Nephron progenitor cell (in vitro differentiated cells): ENCODE measurements around the gene LTBP2.

Experiments used
- DNase-seq: peaks from one replicate; pipeline ENCODE4 v3.0.0; 2021
- H3K27ac Mint-ChIP-seq: 2 replicates; pipeline ENCODE4 v1.8.0; 2021; ENCODE audit warnings: mild to moderate bottlenecking, moderate library complexity, mixed read lengths
- H3K27me3 Mint-ChIP-seq: 2 replicates; pipeline ENCODE4 v1.8.0; 2021; ENCODE audit warnings: mild to moderate bottlenecking, low read depth, mixed read lengths; ENCODE audit not compliant: poor library complexity
- H3K36me3 Mint-ChIP-seq: 2 replicates; pipeline ENCODE4 v1.8.0; 2021; ENCODE audit warnings: low read depth, mixed read lengths
- H3K4me1 Mint-ChIP-seq: 2 replicates; pipeline ENCODE4 v1.8.0; 2021; ENCODE audit warnings: mixed read lengths
- H3K4me3 Mint-ChIP-seq: 2 replicates; pipeline ENCODE4 v1.8.0; 2021; ENCODE audit warnings: mild to moderate bottlenecking, moderate library complexity, mixed read lengths
- H3K9me3 Mint-ChIP-seq: 2 replicates; pipeline ENCODE4 v1.8.0; 2021; ENCODE audit warnings: mild to moderate bottlenecking, moderate library complexity, mixed read lengths
- TF ChIP-seq, protein P1 (sequence below): fragments of 200-600 bp; sonication (generic); IDR thresholded peaks from 2 replicates; pipeline ENCODE4 v1.5.0; 2021; ENCODE audit warnings: antibody characterized with exemption

The LTBP2 gene

DNA sequence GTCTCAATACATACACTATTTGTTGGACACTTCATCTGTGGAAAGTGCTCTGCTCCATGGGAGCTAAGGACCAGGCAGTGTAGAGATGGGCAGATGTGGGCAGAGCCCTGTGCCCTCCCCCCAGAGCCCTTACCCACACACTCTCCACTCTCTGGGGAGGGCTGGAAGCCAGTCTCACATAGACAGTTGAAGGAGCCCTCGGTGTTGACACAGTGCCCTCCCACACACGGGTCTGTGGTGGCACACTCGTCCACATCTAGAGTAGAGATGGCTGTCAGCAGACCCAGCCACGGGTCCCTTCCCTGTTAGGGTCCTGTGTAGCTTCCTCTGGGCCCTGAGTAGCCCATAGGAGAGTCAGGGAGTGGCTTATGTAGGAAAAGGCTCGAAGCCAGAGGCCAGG lies 104.2 kb downstream of the LTBP2 start:
- Mint-ChIP-seq H3K9me3 (no peaks in the 10 kb centered on the region), H3K4me1 (peaks cover 26% of the 10 kb centered on the region), H3K4me3 (no peak overlapping the region), H3K36me3 (no peaks in the 10 kb centered on the region), H3K27me3 (peaks cover 6% of the 10 kb centered on the region), H3K27ac (no peak overlapping the region)
- TF ChIP-seq, protein P1, sequence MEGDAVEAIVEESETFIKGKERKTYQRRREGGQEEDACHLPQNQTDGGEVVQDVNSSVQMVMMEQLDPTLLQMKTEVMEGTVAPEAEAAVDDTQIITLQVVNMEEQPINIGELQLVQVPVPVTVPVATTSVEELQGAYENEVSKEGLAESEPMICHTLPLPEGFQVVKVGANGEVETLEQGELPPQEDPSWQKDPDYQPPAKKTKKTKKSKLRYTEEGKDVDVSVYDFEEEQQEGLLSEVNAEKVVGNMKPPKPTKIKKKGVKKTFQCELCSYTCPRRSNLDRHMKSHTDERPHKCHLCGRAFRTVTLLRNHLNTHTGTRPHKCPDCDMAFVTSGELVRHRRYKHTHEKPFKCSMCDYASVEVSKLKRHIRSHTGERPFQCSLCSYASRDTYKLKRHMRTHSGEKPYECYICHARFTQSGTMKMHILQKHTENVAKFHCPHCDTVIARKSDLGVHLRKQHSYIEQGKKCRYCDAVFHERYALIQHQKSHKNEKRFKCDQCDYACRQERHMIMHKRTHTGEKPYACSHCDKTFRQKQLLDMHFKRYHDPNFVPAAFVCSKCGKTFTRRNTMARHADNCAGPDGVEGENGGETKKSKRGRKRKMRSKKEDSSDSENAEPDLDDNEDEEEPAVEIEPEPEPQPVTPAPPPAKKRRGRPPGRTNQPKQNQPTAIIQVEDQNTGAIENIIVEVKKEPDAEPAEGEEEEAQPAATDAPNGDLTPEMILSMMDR = no peak
- DNase-seq = no peak

DNA sequence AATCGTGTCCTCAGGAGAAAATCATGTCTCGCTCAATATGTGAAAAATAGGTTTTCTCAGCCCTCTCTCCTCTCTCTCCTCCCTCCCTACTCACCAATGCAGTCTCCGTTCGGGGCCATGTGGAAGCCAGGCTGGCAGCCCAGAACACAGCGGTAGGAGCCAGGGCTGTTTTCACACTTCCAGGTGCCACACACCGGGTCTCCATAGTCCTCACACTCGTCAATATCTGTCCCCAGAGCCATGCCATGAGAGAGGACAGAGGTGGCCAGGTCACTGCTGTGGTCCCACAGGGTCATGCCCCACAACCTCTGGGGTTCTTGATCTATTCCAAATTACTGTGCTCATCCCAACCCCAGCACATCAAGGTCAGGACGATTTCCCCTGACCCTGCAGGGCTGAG lies 105.0 kb downstream of the LTBP2 start:
- peaks cover 26% of the 10 kb centered on the region for H3K4me1 Mint-ChIP-seq
- H3K36me3 Mint-ChIP-seq = no peaks in the 10 kb centered on the region
- no peak overlapping the region for H3K27ac Mint-ChIP-seq
- no peaks in the 10 kb centered on the region for H3K9me3 Mint-ChIP-seq
- no peak for DNase-seq
- no peak overlapping the region for H3K4me3 Mint-ChIP-seq
- TF ChIP-seq, protein P1 = no peak
- H3K27me3 Mint-ChIP-seq = peaks cover 3% of the 10 kb centered on the region

DNA sequence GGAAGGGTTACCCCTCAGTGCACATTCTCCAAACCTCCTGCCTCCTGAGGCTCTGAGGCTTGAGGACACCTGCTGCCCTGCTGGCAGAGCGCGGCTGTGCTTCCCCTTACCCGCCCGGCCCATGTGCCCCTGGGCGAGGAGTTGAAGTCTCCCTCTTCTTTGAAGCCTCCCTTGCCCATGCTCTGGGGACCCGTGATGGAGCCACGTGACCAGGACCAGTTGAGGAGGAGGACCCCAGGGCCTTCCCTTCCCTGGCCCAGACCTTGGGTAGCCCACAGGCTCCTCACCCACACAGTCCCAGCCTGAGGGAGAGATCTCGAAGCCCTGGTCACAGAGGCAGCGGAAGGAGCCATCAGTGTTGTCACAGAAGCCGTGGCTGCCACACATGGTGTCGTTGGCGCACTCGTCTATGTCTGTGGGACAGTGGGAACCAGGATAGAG lies 105.6 kb downstream of the LTBP2 start:
- Mint-ChIP-seq H3K27ac (no peak overlapping the region), H3K9me3 (no peaks in the 10 kb centered on the region)

DNA sequence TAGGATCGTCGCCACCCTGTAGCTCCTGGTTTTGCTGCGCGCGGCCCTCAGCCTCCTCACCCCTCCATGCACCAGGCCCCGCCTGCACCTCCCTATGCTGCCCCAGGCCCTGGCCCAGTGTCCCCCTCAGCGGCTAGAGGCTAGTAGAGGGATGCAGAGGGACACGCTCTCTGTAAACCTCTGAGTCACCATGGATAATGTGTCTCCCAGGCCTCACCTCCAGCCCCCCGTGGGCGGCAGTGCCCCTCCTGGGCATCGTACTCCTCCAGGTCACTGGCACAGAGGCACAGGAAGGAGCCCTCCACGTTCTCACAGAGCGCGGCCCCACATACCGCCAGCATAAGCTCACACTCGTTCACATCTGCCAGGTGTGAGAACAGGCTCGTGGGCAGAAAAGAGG lies 106.2 kb downstream of the LTBP2 start:
- no peak overlapping the region for H3K27ac Mint-ChIP-seq
- no peak for DNase-seq
- H3K36me3 Mint-ChIP-seq = no peaks in the 10 kb centered on the region
- peaks cover 3% of the 10 kb centered on the region for H3K27me3 Mint-ChIP-seq
- TF ChIP-seq, protein P1 = no peak
- H3K4me3 Mint-ChIP-seq = no peak overlapping the region
- H3K4me1 Mint-ChIP-seq = peaks cover 34% of the 10 kb centered on the region
- no peaks in the 10 kb centered on the region for H3K9me3 Mint-ChIP-seq

More for the DNA sequence above, 105.6 kb downstream of the LTBP2 start:
- H3K4me1 Mint-ChIP-seq = peaks cover 33% of the 10 kb centered on the region
- peaks cover 3% of the 10 kb centered on the region for H3K27me3 Mint-ChIP-seq
- H3K4me3 Mint-ChIP-seq = no peak overlapping the region
- H3K36me3 Mint-ChIP-seq = no peaks in the 10 kb centered on the region
- DNase-seq = no peak
- TF ChIP-seq, protein P1 = no peak

DNA sequence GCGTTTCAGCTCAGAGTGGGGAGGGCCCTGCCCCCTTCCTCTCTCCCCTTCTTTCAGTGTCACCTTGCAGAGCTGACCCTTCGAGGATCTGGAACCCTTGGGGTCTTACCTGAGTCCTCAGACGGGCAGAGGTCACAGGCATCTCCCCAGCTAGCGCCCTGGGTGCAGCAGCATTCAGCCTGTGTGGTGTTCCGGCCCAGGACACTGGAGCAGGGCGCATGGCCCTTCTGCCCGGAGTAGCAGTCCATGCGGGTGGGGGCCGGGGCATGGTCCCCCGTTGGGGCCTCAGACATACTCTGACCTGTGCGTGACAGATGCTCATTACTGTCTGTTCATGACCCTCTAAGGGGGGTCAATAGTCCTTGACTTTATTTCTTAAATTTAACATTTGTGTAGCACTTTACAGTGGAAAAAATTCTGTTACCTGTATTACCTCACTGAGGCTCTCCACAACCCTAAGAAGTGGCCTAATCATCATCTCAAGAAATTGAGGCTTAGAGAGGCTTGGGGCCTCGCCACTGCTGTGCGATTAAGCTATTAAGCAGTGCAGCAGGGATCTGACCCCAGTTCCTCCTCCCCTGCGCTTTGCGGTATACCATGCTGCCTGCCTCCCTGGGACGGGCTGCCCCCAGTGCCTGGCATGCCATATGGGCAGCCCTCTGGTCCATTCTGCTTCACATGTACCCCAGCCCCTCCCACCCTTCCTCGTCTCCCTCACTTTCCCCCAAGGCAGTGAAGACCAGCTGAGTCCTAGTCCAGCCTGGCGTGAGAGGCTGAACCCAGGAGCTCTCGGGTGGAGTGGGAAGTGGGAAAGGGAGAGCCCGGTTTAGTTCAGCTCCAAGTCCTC lies 106.9 kb downstream of the LTBP2 start:
- H3K27me3 Mint-ChIP-seq = peaks cover 3% of the 10 kb centered on the region
- TF ChIP-seq, protein P1 = no peak
- no peaks in the 10 kb centered on the region for H3K9me3 Mint-ChIP-seq
- peaks cover 32% of the 10 kb centered on the region for H3K4me1 Mint-ChIP-seq
- H3K36me3 Mint-ChIP-seq = no peaks in the 10 kb centered on the region
- DNase-seq = no peak
- no peak overlapping the region for H3K4me3 Mint-ChIP-seq
- H3K27ac Mint-ChIP-seq = no peak overlapping the region

DNA sequence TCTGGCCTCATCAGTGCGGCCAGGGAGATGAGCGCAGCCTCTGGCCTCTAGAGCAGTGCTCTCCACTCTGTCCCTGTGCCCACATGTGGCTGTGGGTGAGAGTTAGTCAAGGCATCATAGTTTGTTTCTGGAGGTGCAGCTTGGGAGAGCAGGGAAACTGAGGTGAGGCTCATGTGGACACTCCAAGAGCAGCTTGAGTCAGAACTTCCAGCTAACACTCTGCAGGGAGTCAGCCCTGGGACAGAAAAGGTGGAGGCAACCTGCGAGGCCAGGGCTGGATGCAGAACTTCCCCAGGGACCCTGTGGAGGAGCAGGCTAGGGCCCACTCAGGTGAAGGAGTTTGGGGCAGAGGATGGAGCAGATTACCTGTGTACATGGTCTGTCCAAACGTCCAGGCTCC lies 107.6 kb downstream of the LTBP2 start:
- TF ChIP-seq, protein P1 = no peak
- Mint-ChIP-seq H3K9me3 (no peaks in the 10 kb centered on the region), H3K36me3 (no peaks in the 10 kb centered on the region), H3K27ac (no peak overlapping the region), H3K27me3 (peaks cover 3% of the 10 kb centered on the region), H3K4me3 (no peak overlapping the region), H3K4me1 (peaks cover 32% of the 10 kb centered on the region)
- DNase-seq = no peak
